ENCODE results near the gene RCSD1.

RCSD1 gene

GRCh38 chr1:167715157-167715999 lies 85.3 kb downstream of the RCSD1 start:
- Histone ChIP-seq H2AFZ (ENCODE audit: low read depth, low read length) (peak overlapping the region; percentile 83), H3K4me1 (ENCODE audit: insufficient read depth, low read length) (peaks cover 27% of the 10 kb centered on the region), H3K4me2 (ENCODE audit: insufficient read depth, low read length) (peak overlapping the region; percentile 97), H3K27ac (ENCODE audit: low read length) (peak overlapping the region; percentile 99), H3K79me2 (ENCODE audit: insufficient read depth, low read length) (no peaks in the 10 kb centered on the region), H3K9me3 (ENCODE audit: insufficient read depth, low read length, severe bottlenecking) (no peaks in the 10 kb centered on the region), H3K36me3 (ENCODE audit: insufficient read depth, low read length) (no peaks in the 10 kb centered on the region), H3K9ac (ENCODE audit: low read depth, low read length) (peak overlapping the region; percentile 78), H3K27me3 (ENCODE audit: insufficient read depth, low read length, poor library complexity) (no peaks in the 10 kb centered on the region), H3K4me3 (ENCODE audit: low read depth in 1 of 2, low read length in 2 of 2) (peak overlapping the region; percentile 81 to 93), H4K20me1 (ENCODE audit: insufficient read depth, low read length) (no peaks in the 10 kb centered on the region)
- DNase-seq (peak; percentile 91), ATAC-seq (ENCODE audit: insufficient read depth, low read depth) (peak; percentile 56)
- TF ChIP-seq CTCF (IDR thresholded peaks at IDR 0.05; ENCODE audit: borderline replicate concordance, extremely low read depth, low read length, poor library complexity, severe bottlenecking) (peak; percentile 91), EZH2 (IDR thresholded peaks at IDR 0.05; ENCODE audit: borderline replicate concordance, low read depth, low read length, severe bottlenecking) (no peak)

- Histone ChIP-seq H3K4me3 (ENCODE audit: low read depth in 1 of 2, low read length in 2 of 2) (peak overlapping the region; percentile 81 to 93), H3K79me2 (ENCODE audit: insufficient read depth, low read length) (no peaks in the 10 kb centered on the region), H2AFZ (ENCODE audit: low read depth, low read length) (peak overlapping the region; percentile 75), H3K9me3 (ENCODE audit: insufficient read depth, low read length, severe bottlenecking) (no peaks in the 10 kb centered on the region), H3K9ac (ENCODE audit: low read depth, low read length) (peak overlapping the region; percentile 78), H4K20me1 (ENCODE audit: insufficient read depth, low read length) (no peaks in the 10 kb centered on the region), H3K27me3 (ENCODE audit: insufficient read depth, low read length, poor library complexity) (no peaks in the 10 kb centered on the region), H3K4me2 (ENCODE audit: insufficient read depth, low read length) (peak overlapping the region; percentile 97), H3K36me3 (ENCODE audit: insufficient read depth, low read length) (no peaks in the 10 kb centered on the region), H3K27ac (ENCODE audit: low read length) (peak overlapping the region; percentile 77), H3K4me1 (ENCODE audit: insufficient read depth, low read length) (peaks cover 29% of the 10 kb centered on the region)
- no peak for TF ChIP-seq CTCF (IDR thresholded peaks at IDR 0.05; ENCODE audit: borderline replicate concordance, extremely low read depth, low read length, poor library complexity, severe bottlenecking)
- no peak for TF ChIP-seq EZH2 (IDR thresholded peaks at IDR 0.05; ENCODE audit: borderline replicate concordance, low read depth, low read length, severe bottlenecking)
- ATAC-seq (ENCODE audit: insufficient read depth, low read depth): no peak
- DNase-seq: no peak
Measured at GRCh38 chr1:167716000-167716271, 85.9 kb downstream of the RCSD1 start.

- no peak for DNase-seq
- Histone ChIP-seq H4K20me1 (ENCODE audit: insufficient read depth, low read length) (no peaks in the 10 kb centered on the region), H3K79me2 (ENCODE audit: insufficient read depth, low read length) (peaks cover 5% of the 10 kb centered on the region), H3K27me3 (ENCODE audit: insufficient read depth, low read length, poor library complexity) (no peaks in the 10 kb centered on the region), H3K4me1 (ENCODE audit: insufficient read depth, low read length) (peaks cover 37% of the 10 kb centered on the region), H3K36me3 (ENCODE audit: insufficient read depth, low read length) (no peaks in the 10 kb centered on the region), H3K4me2 (ENCODE audit: insufficient read depth, low read length) (no peak overlapping the region), H3K9me3 (ENCODE audit: insufficient read depth, low read length, severe bottlenecking) (no peaks in the 10 kb centered on the region), H3K9ac (ENCODE audit: low read depth, low read length) (no peak overlapping the region), H3K27ac (ENCODE audit: low read length) (0 out of 2 replicates have a peak overlapping the region, but pooled peaks have one; percentile 68), H2AFZ (ENCODE audit: low read depth, low read length) (no peak overlapping the region), H3K4me3 (ENCODE audit: low read depth in 1 of 2, low read length in 2 of 2) (no peak overlapping the region)
- ATAC-seq (ENCODE audit: insufficient read depth, low read depth): no peak
- no peak for TF ChIP-seq EZH2 (IDR thresholded peaks at IDR 0.05; ENCODE audit: borderline replicate concordance, low read depth, low read length, severe bottlenecking)
- TF ChIP-seq CTCF (IDR thresholded peaks at IDR 0.05; ENCODE audit: borderline replicate concordance, extremely low read depth, low read length, poor library complexity, severe bottlenecking): no peak
Measured at GRCh38 chr1:167717351-167717750, 87.3 kb downstream of the RCSD1 start.
